Measurements from ENCODE around the gene PGAM2. TPM values are rescaled to one million over a fixed set of nuclear protein-coding genes. Genes with fewer than 3 reads are reported as not detected.

PGAM2 gene
- total RNA-seq, 2 experiments from 2014 or later, result 1.3 to 1.8 TPM

- Histone ChIP-seq H3K36me3 (ENCODE audit: insufficient read depth, low read length) (peaks cover 31% of the 10 kb centered on the region), H3K27ac (ENCODE audit: low read depth in 1 of 2, low read length in 2 of 2) (peak overlapping the region; percentile 37 to 68), H3K4me3 (ENCODE audit: low read length) (peak overlapping the region; percentile 66), H3K9me3 (ENCODE audit: control insufficient read depth in 1 of 2, insufficient read depth in 1 of 2, low read length in 2 of 2) (no peaks in the 10 kb centered on the region), H3K4me1 (ENCODE audit: insufficient read depth, low read length) (peaks cover 28% of the 10 kb centered on the region), H3K27me3 (ENCODE audit: control insufficient read depth in 1 of 2, insufficient read depth in 2 of 2, low read length in 2 of 2) (no peaks in the 10 kb centered on the region)
- H3K36me3 Mint-ChIP-seq (ENCODE audit: low read depth), result peaks cover 33% of the 10 kb centered on the region
- H3K27me3 Mint-ChIP-seq, result no peaks in the 10 kb centered on the region
- TF ChIP-seq CTCF (IDR thresholded peaks at IDR 0.05), result no peak
- DNase-seq, result peak; percentile 94 to 99 (median 98)
- intact Hi-C loops (cut with DNase I, micrococcal nuclease), result loop anchor here (2.0 to 5.0 kb wide), 5 partner anchors 35 to 666 kb away; partner anchors contain the start of genes UBE2D4 (in 1 of the 2), YKT6 (in 1 of the 2) and ZMIZ2 (in 1 of the 2)
- CTCF ChIA-PET, result no interaction called here
- peak; percentile 93 for ATAC-seq (ENCODE audit: poor library complexity)
- peaks cover 30% of the 10 kb centered on the region for H3K4me1 Mint-ChIP-seq (ENCODE audit: low read depth)
- peak overlapping the region; percentile 95 for H3K4me3 Mint-ChIP-seq
- POLR2A ChIA-PET, result interaction anchor here (1.1 to 1.2 kb wide), 2 partner anchors 42 to 175 kb away, joined by 3 to 4 read pairs; no protein-coding TSS in a partner anchor
- H3K9me3 Mint-ChIP-seq, result no peaks in the 10 kb centered on the region
- H3K27ac Mint-ChIP-seq, result peak overlapping the region; percentile 80
Observed at GRCh38 chr7:44082541-44083207, 17.3 kb upstream of the PGAM2 start.

- intact Hi-C loops (cut with DNase I, micrococcal nuclease), result loop anchor here (5.0 kb wide), 2 partner anchors 34 to 154 kb away; partner anchors contain the start of gene UBE2D4 (in 1 of the 2)
- peaks cover 45% of the 10 kb centered on the region for H3K36me3 ChIP-seq (ENCODE audit: insufficient read depth, low read length)
- H3K27ac ChIP-seq (ENCODE audit: low read depth in 1 of 2, low read length in 2 of 2), result peak overlapping the region; percentile 82 to 87
- H3K36me3 Mint-ChIP-seq (ENCODE audit: low read depth), result peaks cover 45% of the 10 kb centered on the region
- H3K4me1 ChIP-seq (ENCODE audit: insufficient read depth, low read length), result peaks cover 28% of the 10 kb centered on the region
- ATAC-seq (ENCODE audit: poor library complexity) (no peak), DNase-seq (peak in 4 of 14 experiments; percentile 37 to 66 (median 54))
- no peak for TF ChIP-seq CTCF (IDR thresholded peaks at IDR 0.05)
- H3K4me1 Mint-ChIP-seq (ENCODE audit: low read depth), result peaks cover 33% of the 10 kb centered on the region
- POLR2A ChIA-PET, result interaction anchor here (0.5 to 2.1 kb wide), 17 partner anchors 10 to 948 kb away, joined by 3 to 16 read pairs (median 4); partner anchors contain the start of genes DBNL, NUDCD3, PGAM2 and PURB
- H3K4me3 ChIP-seq (ENCODE audit: low read length), result peak overlapping the region; percentile 82
- no peaks in the 10 kb centered on the region for H3K27me3 Mint-ChIP-seq
- no peaks in the 10 kb centered on the region for H3K9me3 ChIP-seq (ENCODE audit: control insufficient read depth in 1 of 2, insufficient read depth in 1 of 2, low read length in 2 of 2)
- CTCF ChIA-PET, result interaction anchor here (0.6 to 1.3 kb wide), 4 partner anchors 9 to 155 kb away, joined by 3 to 5 read pairs (median 4); partner anchors contain the start of genes AEBP1 and DBNL
- no peaks in the 10 kb centered on the region for H3K27me3 ChIP-seq (ENCODE audit: control insufficient read depth in 1 of 2, insufficient read depth in 2 of 2, low read length in 2 of 2)
- H3K27ac Mint-ChIP-seq, result peak overlapping the region; percentile 80
- H3K9me3 Mint-ChIP-seq, result no peaks in the 10 kb centered on the region
- peak overlapping the region; percentile 95 for H3K4me3 Mint-ChIP-seq
Observed at GRCh38 chr7:44081266-44081748, 15.9 kb upstream of the PGAM2 start.

- no peaks in the 10 kb centered on the region for H3K27me3 Mint-ChIP-seq
- peaks cover 51% of the 10 kb centered on the region for H3K36me3 Mint-ChIP-seq (ENCODE audit: low read depth)
- POLR2A ChIA-PET, result interaction anchor here (0.5 to 2.1 kb wide), 15 partner anchors 9 to 948 kb away, joined by 3 to 16 read pairs (median 4); partner anchors contain the start of genes DBNL, NUDCD3, PGAM2 and PURB
- H3K27me3 ChIP-seq (ENCODE audit: control insufficient read depth in 1 of 2, insufficient read depth in 2 of 2, low read length in 2 of 2), result no peaks in the 10 kb centered on the region
- peak in 1 of 14 experiments; percentile 34 for DNase-seq
- H3K36me3 ChIP-seq (ENCODE audit: insufficient read depth, low read length), result peaks cover 50% of the 10 kb centered on the region
- CTCF ChIA-PET, result interaction anchor here (1.0 to 1.3 kb wide), 3 partner anchors 8 to 36 kb away, joined by 3 to 5 read pairs (median 4); partner anchors contain the start of genes AEBP1 and DBNL
- H3K4me1 Mint-ChIP-seq (ENCODE audit: low read depth), result peaks cover 33% of the 10 kb centered on the region
- ATAC-seq (ENCODE audit: poor library complexity), result no peak
- no peaks in the 10 kb centered on the region for H3K9me3 ChIP-seq (ENCODE audit: control insufficient read depth in 1 of 2, insufficient read depth in 1 of 2, low read length in 2 of 2)
- no peak for TF ChIP-seq CTCF (IDR thresholded peaks at IDR 0.05)
- peaks cover 28% of the 10 kb centered on the region for H3K4me1 ChIP-seq (ENCODE audit: insufficient read depth, low read length)
- peak overlapping the region; percentile 95 for H3K4me3 Mint-ChIP-seq
- H3K9me3 Mint-ChIP-seq, result no peaks in the 10 kb centered on the region
- peak overlapping the region; percentile 80 for H3K27ac Mint-ChIP-seq
- intact Hi-C loops (cut with DNase I, micrococcal nuclease), result loop anchor here (5.0 kb wide), 2 partner anchors 33 to 153 kb away; partner anchors contain the start of gene UBE2D4 (in 1 of the 2)
- H3K4me3 ChIP-seq (ENCODE audit: low read length), result peak overlapping the region; percentile 82
- H3K27ac ChIP-seq (ENCODE audit: low read depth in 1 of 2, low read length in 2 of 2), result peak overlapping the region; percentile 82 to 87
Observed at GRCh38 chr7:44080686-44081265, 15.4 kb upstream of the PGAM2 start.
